ENCODE measurements around the gene SORCS1. TPM values are rescaled to one million over a fixed set of nuclear protein-coding genes. Genes with fewer than 3 reads are reported as not detected.

The SORCS1 gene
- total RNA-seq, 2 experiments from 2014 or later: not detected

DNA sequence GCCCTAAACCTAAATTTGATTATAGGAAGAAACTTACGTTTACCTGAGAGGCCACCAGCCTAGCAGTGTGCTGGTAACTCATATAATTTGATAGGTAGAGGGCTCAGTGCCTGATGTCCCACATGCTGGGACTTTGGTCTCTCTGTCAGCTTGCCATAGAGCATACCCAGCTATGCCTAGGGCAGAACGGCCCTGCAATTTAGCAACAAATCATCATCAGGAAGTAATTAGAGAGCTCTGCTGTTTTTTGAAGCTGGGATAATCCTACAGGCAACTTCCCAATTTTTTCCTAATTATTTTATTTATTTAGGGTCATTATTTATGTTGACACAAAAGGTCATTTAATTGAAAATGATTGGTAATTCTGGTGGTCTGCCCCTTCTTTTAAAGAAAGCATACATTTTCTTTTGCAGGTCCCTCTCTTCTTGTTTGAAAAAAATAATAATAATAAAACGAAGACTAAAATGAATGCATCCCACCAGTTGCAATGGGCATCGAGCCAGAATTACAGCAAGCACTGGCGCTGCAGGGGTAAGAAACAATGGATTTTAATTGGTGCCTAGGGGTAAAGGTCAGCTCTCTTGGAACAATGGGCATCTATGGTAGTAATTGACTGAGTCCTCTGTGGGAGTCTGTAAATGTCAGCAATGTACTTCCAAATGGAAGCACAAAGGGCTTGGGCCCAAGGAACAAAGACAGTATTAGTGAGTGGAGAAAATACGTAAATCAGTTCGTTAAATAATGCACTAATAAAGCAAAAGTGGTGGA lies 348.0 kb downstream of the SORCS1 start:
- no peaks in the 10 kb centered on the region for H3K36me3 ChIP-seq (ENCODE audit: insufficient read depth, low read length)
- TF ChIP-seq, protein P1, sequence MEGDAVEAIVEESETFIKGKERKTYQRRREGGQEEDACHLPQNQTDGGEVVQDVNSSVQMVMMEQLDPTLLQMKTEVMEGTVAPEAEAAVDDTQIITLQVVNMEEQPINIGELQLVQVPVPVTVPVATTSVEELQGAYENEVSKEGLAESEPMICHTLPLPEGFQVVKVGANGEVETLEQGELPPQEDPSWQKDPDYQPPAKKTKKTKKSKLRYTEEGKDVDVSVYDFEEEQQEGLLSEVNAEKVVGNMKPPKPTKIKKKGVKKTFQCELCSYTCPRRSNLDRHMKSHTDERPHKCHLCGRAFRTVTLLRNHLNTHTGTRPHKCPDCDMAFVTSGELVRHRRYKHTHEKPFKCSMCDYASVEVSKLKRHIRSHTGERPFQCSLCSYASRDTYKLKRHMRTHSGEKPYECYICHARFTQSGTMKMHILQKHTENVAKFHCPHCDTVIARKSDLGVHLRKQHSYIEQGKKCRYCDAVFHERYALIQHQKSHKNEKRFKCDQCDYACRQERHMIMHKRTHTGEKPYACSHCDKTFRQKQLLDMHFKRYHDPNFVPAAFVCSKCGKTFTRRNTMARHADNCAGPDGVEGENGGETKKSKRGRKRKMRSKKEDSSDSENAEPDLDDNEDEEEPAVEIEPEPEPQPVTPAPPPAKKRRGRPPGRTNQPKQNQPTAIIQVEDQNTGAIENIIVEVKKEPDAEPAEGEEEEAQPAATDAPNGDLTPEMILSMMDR (IDR thresholded peaks at IDR 0.05): no peak
- intact Hi-C loops (cut with DNase I, micrococcal nuclease): no loop called here
- Mint-ChIP-seq H3K4me1 (ENCODE audit: low read depth) (no peaks in the 10 kb centered on the region), H3K9me3 (peaks cover 4% of the 10 kb centered on the region), H3K27me3 (no peaks in the 10 kb centered on the region), H3K27ac (no peak overlapping the region), H3K4me3 (no peak overlapping the region), H3K36me3 (ENCODE audit: low read depth) (no peaks in the 10 kb centered on the region)
- no peaks in the 10 kb centered on the region for H3K27me3 ChIP-seq (ENCODE audit: control insufficient read depth in 1 of 2, insufficient read depth in 2 of 2, low read length in 2 of 2)
- ATAC-seq (ENCODE audit: poor library complexity) (no peak), DNase-seq (no peak)
- H3K9me3 ChIP-seq (ENCODE audit: control insufficient read depth in 1 of 2, insufficient read depth in 1 of 2, low read length in 2 of 2): peaks cover 0 to 17% of the 10 kb centered on the region in 2 experiments
- H3K4me3 ChIP-seq (ENCODE audit: low read length): no peak overlapping the region
- ChIA-PET CTCF (no interaction called here), POLR2A (no interaction called here)
- H3K4me1 ChIP-seq (ENCODE audit: insufficient read depth, low read length): no peaks in the 10 kb centered on the region
- no peak overlapping the region for H3K27ac ChIP-seq (ENCODE audit: low read depth in 1 of 2, low read length in 2 of 2)

DNA sequence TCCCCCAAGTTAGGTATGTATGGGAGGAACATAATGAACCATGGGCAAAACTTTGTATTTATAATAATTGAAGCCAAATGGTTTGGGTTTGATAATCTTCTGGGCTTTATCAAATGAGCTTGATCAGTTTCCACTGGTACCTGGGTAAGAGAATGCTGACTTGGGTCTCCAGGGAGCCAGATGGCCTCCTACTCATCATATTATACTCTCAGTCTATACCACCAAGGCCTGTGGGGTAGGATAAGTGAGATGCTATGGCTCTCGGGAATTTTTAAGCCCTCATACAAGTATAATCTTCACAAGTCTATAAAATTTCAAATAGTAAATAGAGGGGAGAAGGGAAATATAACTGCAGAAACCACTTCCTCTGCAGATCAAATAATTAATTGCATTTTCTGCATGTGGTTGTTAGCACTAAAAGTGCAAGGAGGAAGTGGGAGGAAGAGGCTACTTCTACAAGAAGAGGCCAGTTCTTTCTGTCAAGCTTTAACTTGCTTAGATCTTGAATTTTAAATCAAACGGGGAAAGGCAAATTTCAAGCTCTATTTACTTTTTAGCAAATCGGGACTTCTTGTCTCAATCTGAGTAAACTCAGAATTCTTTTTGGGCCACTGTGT lies 349.0 kb downstream of the SORCS1 start:
- Mint-ChIP-seq H3K4me1 (ENCODE audit: low read depth) (no peaks in the 10 kb centered on the region), H3K36me3 (ENCODE audit: low read depth) (no peaks in the 10 kb centered on the region), H3K27ac (no peak overlapping the region), H3K4me3 (no peak overlapping the region), H3K9me3 (peaks cover 7% of the 10 kb centered on the region), H3K27me3 (no peaks in the 10 kb centered on the region)
- intact Hi-C loops (cut with DNase I, micrococcal nuclease): no loop called here
- ChIA-PET POLR2A (no interaction called here), CTCF (interaction anchor here (0.6 kb wide), 1 partner anchor 1807 kb away, joined by 3 read pairs; no protein-coding TSS in a partner anchor)
- TF ChIP-seq, protein P1 (IDR thresholded peaks at IDR 0.05): no peak
- Histone ChIP-seq H3K36me3 (ENCODE audit: insufficient read depth, low read length) (no peaks in the 10 kb centered on the region), H3K4me1 (ENCODE audit: insufficient read depth, low read length) (no peaks in the 10 kb centered on the region), H3K9me3 (ENCODE audit: control insufficient read depth in 1 of 2, insufficient read depth in 1 of 2, low read length in 2 of 2) (peaks cover 0 to 17% of the 10 kb centered on the region in 2 experiments), H3K4me3 (ENCODE audit: low read length) (no peak overlapping the region), H3K27ac (ENCODE audit: low read depth in 1 of 2, low read length in 2 of 2) (no peak overlapping the region), H3K27me3 (ENCODE audit: control insufficient read depth in 1 of 2, insufficient read depth in 2 of 2, low read length in 2 of 2) (no peaks in the 10 kb centered on the region)
- ATAC-seq (ENCODE audit: poor library complexity) (no peak), DNase-seq (peak in 1 of 14 experiments; percentile 8)

DNA sequence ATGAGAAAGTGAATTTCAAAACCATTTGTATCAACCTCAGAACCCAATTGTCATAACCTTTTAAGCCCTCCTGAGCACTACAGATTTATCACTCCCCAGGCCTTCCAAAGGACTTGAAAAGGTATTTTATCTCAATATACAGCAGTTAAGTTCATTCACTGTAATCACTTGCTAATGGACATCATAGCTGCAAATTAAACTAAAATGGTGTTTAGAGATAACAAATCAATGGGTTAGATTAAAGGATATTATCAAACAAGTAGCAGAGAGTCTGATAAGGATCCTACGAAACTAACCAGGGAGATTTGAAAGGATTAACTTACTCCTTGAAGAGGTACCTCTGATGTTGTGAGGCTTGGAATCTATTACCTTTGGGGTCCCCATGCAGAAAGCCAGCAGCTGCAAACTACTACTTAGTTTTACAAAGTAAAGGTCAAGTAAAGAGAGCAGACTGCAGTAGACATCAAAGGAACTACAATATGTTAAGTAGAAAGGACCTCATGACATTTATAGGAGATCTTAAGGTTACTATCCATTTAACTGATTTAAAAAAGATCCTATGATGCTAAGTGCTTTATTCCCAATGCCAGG lies 359.4 kb downstream of the SORCS1 start:
- Mint-ChIP-seq H3K27ac (no peak overlapping the region), H3K9me3 (peaks cover 10% of the 10 kb centered on the region), H3K27me3 (no peaks in the 10 kb centered on the region), H3K36me3 (ENCODE audit: low read depth) (no peaks in the 10 kb centered on the region), H3K4me3 (no peak overlapping the region), H3K4me1 (ENCODE audit: low read depth) (no peaks in the 10 kb centered on the region)
- TF ChIP-seq, protein P1 (IDR thresholded peaks at IDR 0.05): no peak
- H3K9me3 ChIP-seq (ENCODE audit: control insufficient read depth in 1 of 2, insufficient read depth in 1 of 2, low read length in 2 of 2): peaks cover 0 to 8% of the 10 kb centered on the region in 2 experiments
- ChIA-PET POLR2A (no interaction called here), CTCF (no interaction called here)
- intact Hi-C loops (cut with DNase I, micrococcal nuclease): no loop called here
- ATAC-seq (ENCODE audit: poor library complexity) (no peak), DNase-seq (no peak)
- H3K4me3 ChIP-seq (ENCODE audit: low read length): no peak overlapping the region
- H3K36me3 ChIP-seq (ENCODE audit: insufficient read depth, low read length): no peaks in the 10 kb centered on the region
- no peak overlapping the region for H3K27ac ChIP-seq (ENCODE audit: low read depth in 1 of 2, low read length in 2 of 2)
- no peaks in the 10 kb centered on the region for H3K4me1 ChIP-seq (ENCODE audit: insufficient read depth, low read length)
- no peaks in the 10 kb centered on the region for H3K27me3 ChIP-seq (ENCODE audit: control insufficient read depth in 1 of 2, insufficient read depth in 2 of 2, low read length in 2 of 2)

Measured in CD4-positive, alpha-beta T cell (primary cell).